HepG2 (cell line): ENCODE data around the gene SOS2. TPM values are rescaled to one million over a fixed set of nuclear protein-coding genes. Genes with fewer than 3 reads are reported as not detected.

Source experiments
- ATAC-seq: fragments of 200-7000 bp; cut with Tn5 transposase; 3 replicates; pipeline ENCODE4 v1.9.1; 2020; ENCODE audit warnings: mild to moderate bottlenecking, moderate library complexity
- BruUV-seq: library from RNA; stranded (reverse); fragments of 400-500 nt; replicated peaks from 2 replicates; lab custom pipeline; 2021; lab: Mats Ljungman, UMichigan
- CTCF ChIA-PET: fragments of 300-600 bp; formaldehyde crosslinking; extraction: SDS; loops from one replicate; lab custom pipeline; 2021; ENCODE audit warnings: low total read pairs, inconsistent platforms, low intra/inter-chr PET ratio; lab: Yijun Ruan, JAX
- POLR2A ChIA-PET: fragments of 350-600 bp; sonication (Branson Sonifier 250); formaldehyde crosslinking; loops from one replicate; lab custom pipeline; 2020; ENCODE audit warnings: antibody characterized with exemption, inconsistent platforms; lab: Yijun Ruan, JAX
- DNase-seq: peaks from one replicate; pipeline ENCODE4 v3.0.0-alpha.2; 2015; ENCODE audit warnings: low spot score
- FAIRE-seq: peaks from 3 replicates; lab custom pipeline; 2011; peaks lifted over from hg19 to GRCh38; lab: Jason Lieb, UNC
- H2AFZ ChIP-seq: one replicate; pipeline ENCODE4 v1.6.1; 2011; ENCODE audit warnings: low read length, inconsistent platforms
- H3K27ac ChIP-seq: fragments of 300-600 bp; 3 replicates; pipeline ENCODE4 v1.8.0; 2011; ENCODE audit warnings: mixed run types, mild to moderate bottlenecking, mixed read lengths, low read length, inconsistent platforms; ENCODE audit not compliant: insufficient read depth; ENCODE audit errors: extremely low read length
- H3K27me3 ChIP-seq, 2 experiments: fragments of 200-600 bp in 1 of 2; 2 replicates in 1 of 2; 3 replicates in 1 of 2; pipeline versions ENCODE4 v1.6.0 to v1.8.0; 2011; ENCODE audit warnings: low read length in 2 of 2, mild to moderate bottlenecking in 2 of 2, moderate library complexity in 2 of 2, inconsistent platforms in 1 of 2; ENCODE audit not compliant: insufficient read depth in 2 of 2, control insufficient read depth in 1 of 2
- H3K36me3 ChIP-seq, 2 experiments: fragments of 200-600 bp in 1 of 2; replicated peaks in 1 of 2; 2 replicates in 1 of 2; 3 replicates in 1 of 2; pipeline versions ENCODE4 v1.5.1 to v1.8.0; 2011; ENCODE audit warnings: low read length in 2 of 2, inconsistent platforms in 1 of 2; ENCODE audit not compliant: insufficient read depth in 2 of 2, control insufficient read depth in 1 of 2
- H3K4me1 ChIP-seq: 2 replicates; pipeline ENCODE4 v1.5.1; 2012; ENCODE audit warnings: low read length, inconsistent platforms; ENCODE audit not compliant: insufficient read depth
- H3K4me2 ChIP-seq: 2 replicates; pipeline ENCODE4 v1.6.0; 2011; ENCODE audit warnings: low read depth, low read length, inconsistent platforms
- H3K4me3 ChIP-seq, 3 experiments: fragments of 200-600 bp in 1 of 3; sonication (generic), shearing (Covaris generic) in 1 of 3; replicated peaks in 1 of 3; 2 replicates each; pipeline ENCODE4 v1.5.1; 2011 to 2016; ENCODE audit warnings: low read length in 3 of 3, inconsistent platforms in 2 of 3, low read depth in 2 of 3, mild to moderate bottlenecking in 2 of 3, control low read depth in 1 of 3, mixed read lengths in 1 of 3; ENCODE audit not compliant: insufficient read depth in 1 of 3
- H3K79me2 ChIP-seq: one replicate; pipeline ENCODE4 v1.6.1; 2011; ENCODE audit warnings: low read length, inconsistent platforms; ENCODE audit not compliant: insufficient read depth
- H3K9ac ChIP-seq: 2 replicates; pipeline ENCODE4 v1.6.0; 2011; ENCODE audit warnings: mild to moderate bottlenecking, low read depth, low read length, inconsistent platforms; ENCODE audit not compliant: insufficient read depth
- H3K9me3 ChIP-seq: 2 replicates; pipeline ENCODE4 v1.5.1; 2012; ENCODE audit warnings: mild to moderate bottlenecking, low read length
- H4K20me1 ChIP-seq: 2 replicates; pipeline ENCODE4 v1.6.0; 2011; ENCODE audit warnings: inconsistent platforms, mild to moderate bottlenecking, low read length, moderate library complexity; ENCODE audit not compliant: insufficient read depth
- BORCS8-MEF2B ChIP-seq: sonication (generic); formaldehyde crosslinking; IDR thresholded peaks from 2 replicates; pipeline ENCODE4 v1.8.0; 2022; ENCODE audit warnings: mild to moderate bottlenecking, missing genetic modification reagents
- E2F5 ChIP-seq: sonication (generic); formaldehyde crosslinking; conservative IDR thresholded peaks from 2 replicates; pipeline ENCODE4 v1.4.0; 2020; ENCODE audit warnings: missing genetic modification reagents
- FOXC1 ChIP-seq: sonication (generic); formaldehyde crosslinking; IDR thresholded peaks from 2 replicates; pipeline ENCODE4 v1.8.0; 2022; ENCODE audit warnings: mild to moderate bottlenecking, missing genetic modification reagents, borderline replicate concordance
- HNRNPLL ChIP-seq: fragments of 200-400 bp; formaldehyde crosslinking; IDR thresholded peaks from 2 replicates; pipeline ENCODE4 v1.6.1; 2017; ENCODE audit warnings: mild to moderate bottlenecking, low read depth, low read length; ENCODE audit not compliant: poor library complexity, severe bottlenecking
- NR1H2 ChIP-seq: sonication (generic); formaldehyde crosslinking; IDR thresholded peaks from 2 replicates; pipeline ENCODE4 v1.8.1; 2022; ENCODE audit warnings: low read depth, missing genetic modification reagents, borderline replicate concordance
- NR3C1 ChIP-seq: sonication (generic); formaldehyde crosslinking; IDR thresholded peaks from 2 replicates; pipeline ENCODE4 v1.4.0; 2020; ENCODE audit warnings: missing genetic modification reagents
- PAX8 ChIP-seq: sonication (generic); formaldehyde crosslinking; IDR thresholded peaks from 2 replicates; pipeline ENCODE4 v1.8.0; 2022; ENCODE audit warnings: mild to moderate bottlenecking, missing genetic modification reagents, borderline replicate concordance
- ZFYVE20 ChIP-seq: sonication (generic); formaldehyde crosslinking; IDR thresholded peaks from 2 replicates; pipeline ENCODE4 v1.8.0; 2023; ENCODE audit warnings: low read depth, mild to moderate bottlenecking, moderate library complexity, missing genetic modification reagents, borderline replicate concordance
- ZHX2 ChIP-seq, 2 experiments: sonication (generic) in 1 of 2; formaldehyde crosslinking in 1 of 2; IDR thresholded peaks; 2 replicates each; pipeline versions ENCODE4 v1.6.1 to v1.9.0; 2014 to 2022; ENCODE audit warnings: antibody characterized with exemption in 1 of 2, borderline replicate concordance in 1 of 2, inconsistent platforms in 1 of 2, low read depth in 1 of 2, missing genetic modification reagents in 1 of 2
- WGBS: methylation state at CpG from one replicate; pipeline ENCODE4 v1.1.6; 2017; ENCODE audit warnings: low lambda C conversion rate; 5-methylcytosine and 5-hydroxymethylcytosine counted together
- in situ Hi-C: cut with HindIII; loops from 2 replicates; pipeline ENCODE4 v1.10.0; 2017; ENCODE audit warnings: low pct_unique_long_range_greater_than_20kb; ENCODE audit not compliant: extremely low pct_ligation_motif_present
- intact Hi-C: fragments of 100-400 bp; cut with micrococcal nuclease; formaldehyde crosslinking; loops from one replicate; pipeline ENCODE4 v1.10.0; 2022; ENCODE audit not compliant: unreplicated experiment
- polyA plus RNA-seq, 8 experiments: library from polyadenylated mRNA; depleted of rRNA in 3 of 8; stranded (reverse) in 7 of 8; unstranded in 1 of 8; fragments of >200 nt; fragmentation: Illumina TruSeq in 4 of 8; extraction: Trizol in 4 of 8; gene quantifications; 2 replicates each; pipeline versions ENCODE4 v1.2.1 to v1.2.3, GENCODE V29; 2011 to 2016; ENCODE audit warnings: low read depth in 4 of 8, missing spikeins in 1 of 8, mixed read lengths in 1 of 8; ENCODE audit not compliant: insufficient read depth in 1 of 8
- total RNA-seq, 5 experiments: library from RNA; depleted of rRNA; stranded (reverse); fragments of >200 nt; fragmentation: Illumina TruSeq; extraction: Trizol; gene quantifications; 2 replicates each; pipeline ENCODE4 v1.2.3, GENCODE V29; 2016; ENCODE audit warnings: low read depth in 1 of 5

Gene SOS2
- total and polyA plus RNA-seq, 2 of the 13 experiments (the other 11 are each of a cell fraction or from before 2014, with no cell fraction given), result 9.3 to 12.1 TPM

GRCh38 chr14:50254248-50254647, 22.9 kb upstream of the SOS2 start:
- H3K9ac ChIP-seq, result no peak overlapping the region
- in situ Hi-C loops (no loop called here), intact Hi-C loops (no loop called here)
- no peaks in the 10 kb centered on the region for H3K36me3 ChIP-seq
- no peaks in the 10 kb centered on the region for H3K27me3 ChIP-seq
- TF ChIP-seq HNRNPLL (no peak), NR3C1 (no peak), PAX8 (CRISPR knock-in tag) (no peak), BORCS8-MEF2B (no peak), NR1H2 (CRISPR knock-in tag) (no peak), ZHX2 (IDR thresholded peaks at IDR 0.05; ENCODE audit: low read depth) (no peak), ZHX2 (CRISPR knock-in tag; IDR thresholded peaks at IDR 0.05; ENCODE audit: borderline replicate concordance) (no peak), ZFYVE20 (CRISPR knock-in tag) (no peak), FOXC1 (CRISPR knock-in tag) (no peak), E2F5 (no peak)
- no peak overlapping the region for H3K27ac ChIP-seq
- H2AFZ ChIP-seq, result no peak overlapping the region
- DNase-seq (no peak), ATAC-seq (no peak), FAIRE-seq (no peak)
- no peaks in the 10 kb centered on the region for H3K79me2 ChIP-seq
- no TSS peak for BruUV-seq
- POLR2A ChIA-PET, result no interaction called here
- no peak overlapping the region for H3K4me2 ChIP-seq
- no peak overlapping the region for H3K4me3 ChIP-seq
- WGBS, result 77% methylated on average over 3 of the region's 3 CpGs
- no peaks in the 10 kb centered on the region for H3K9me3 ChIP-seq
- CTCF ChIA-PET, result no interaction called here
- H4K20me1 ChIP-seq, result no peaks in the 10 kb centered on the region
- H3K4me1 ChIP-seq, result no peaks in the 10 kb centered on the region
